Fibroblast of gingiva (primary cell): Measurements from ENCODE around the gene PRICKLE2.

Experiments
- DNase-seq: peaks from one replicate; pipeline ENCODE4 v3.0.0-alpha.2; 2011; ENCODE audit warnings: low read depth

PRICKLE2 gene

GRCh38 chr3:64220161-64220914 lies 4.9 kb downstream of the PRICKLE2 start:
- peak; percentile 43 for DNase-seq

DNA sequence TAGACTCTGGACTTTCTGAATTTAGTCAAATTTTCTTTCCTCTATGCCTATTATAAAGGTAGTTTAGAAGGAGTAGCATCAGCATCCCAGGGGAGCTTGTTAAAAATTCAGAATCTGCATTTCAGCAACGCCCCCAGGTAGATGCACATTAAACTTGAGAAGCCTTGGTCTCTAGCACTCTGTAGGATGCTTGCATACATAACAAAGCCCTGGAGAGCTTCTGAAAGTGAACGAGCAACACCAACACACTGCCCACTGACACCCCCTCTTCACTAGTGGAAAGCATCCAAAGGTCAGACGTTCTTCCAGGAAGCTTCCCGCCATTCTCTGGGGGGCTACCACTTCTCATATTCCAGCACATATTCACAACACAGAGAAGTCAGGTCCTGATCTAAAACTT lies 6.5 kb downstream of the PRICKLE2 start:
- no peak for DNase-seq

DNA sequence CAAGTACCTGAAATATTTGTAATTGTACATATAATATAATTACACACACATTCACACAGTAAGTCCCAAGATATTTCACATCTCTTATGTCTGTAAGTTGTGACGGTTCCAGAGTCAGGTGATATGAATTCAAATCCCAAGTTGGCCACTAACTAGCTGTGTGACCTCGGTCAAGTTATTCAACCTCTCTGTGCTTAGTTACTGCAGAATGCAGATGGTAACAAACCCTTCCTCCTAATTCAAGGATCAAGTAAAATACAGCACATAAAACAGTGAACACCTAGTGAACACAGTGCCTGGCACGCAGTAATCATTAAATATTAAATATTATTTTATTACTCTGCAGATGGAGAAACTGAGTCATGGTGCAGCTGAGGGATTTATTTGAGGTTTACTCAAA lies 6.9 kb downstream of the PRICKLE2 start:
- no peak for DNase-seq

DNA sequence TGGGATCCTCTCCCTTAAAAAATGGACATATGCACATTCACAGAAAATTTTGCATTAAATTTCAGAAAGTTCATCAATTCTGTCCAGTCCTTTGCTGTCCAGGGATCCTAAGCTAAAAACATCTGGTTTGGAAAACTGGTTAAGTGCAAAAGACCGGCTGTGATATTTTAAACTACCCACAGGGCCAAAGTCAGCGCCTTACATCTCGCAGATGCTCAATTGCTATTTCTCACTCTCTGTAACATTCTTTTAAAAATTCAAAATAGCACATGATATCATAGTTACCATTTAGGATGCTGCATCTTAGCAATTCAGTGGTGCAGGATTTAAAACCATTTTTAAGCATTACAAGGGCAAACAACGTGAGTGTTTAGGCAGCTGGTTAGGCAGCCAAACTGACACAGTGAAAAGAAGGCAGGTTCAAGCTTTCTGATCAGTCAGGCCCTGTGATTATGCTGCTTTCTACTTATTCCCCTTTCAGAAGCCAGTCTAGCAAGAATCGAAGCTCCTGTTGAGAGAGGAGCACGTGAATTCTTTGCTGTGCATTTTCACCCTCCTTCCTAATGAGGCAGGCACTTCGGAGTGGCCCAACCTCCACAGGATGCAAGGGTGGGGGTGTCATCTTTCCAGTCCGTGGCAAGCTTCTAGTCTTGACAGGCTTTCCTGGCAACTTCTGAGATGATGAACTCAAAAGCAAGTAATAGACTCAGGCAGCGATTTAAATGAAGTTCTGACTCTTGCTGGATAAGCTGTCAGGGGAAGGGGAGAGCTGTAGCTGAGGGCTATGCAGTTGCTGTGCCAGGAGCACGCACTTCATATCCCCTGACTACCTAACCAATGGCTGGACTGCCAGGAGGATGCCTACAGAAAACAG lies 8.8 kb downstream of the PRICKLE2 start:
- DNase-seq, result peak; percentile 22

DNA sequence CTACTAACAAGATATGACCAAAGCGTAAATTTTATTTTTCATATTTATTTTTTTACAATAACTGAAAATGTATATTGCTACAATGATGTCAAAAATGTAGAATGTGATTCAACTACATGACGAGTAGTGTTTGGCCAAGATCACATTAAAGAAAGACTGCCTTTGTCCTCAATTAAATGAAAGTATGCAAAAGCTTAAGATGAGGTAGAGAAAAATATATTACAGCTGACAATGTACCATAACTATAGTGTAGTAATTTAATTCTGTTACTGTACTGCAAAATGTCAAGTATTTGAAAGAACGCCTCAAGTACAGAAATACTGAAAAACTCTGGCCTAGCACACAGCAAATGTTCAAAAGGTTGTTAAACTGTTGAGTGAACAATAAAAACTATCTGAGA lies 9.7 kb downstream of the PRICKLE2 start:
- DNase-seq, result no peak

DNA sequence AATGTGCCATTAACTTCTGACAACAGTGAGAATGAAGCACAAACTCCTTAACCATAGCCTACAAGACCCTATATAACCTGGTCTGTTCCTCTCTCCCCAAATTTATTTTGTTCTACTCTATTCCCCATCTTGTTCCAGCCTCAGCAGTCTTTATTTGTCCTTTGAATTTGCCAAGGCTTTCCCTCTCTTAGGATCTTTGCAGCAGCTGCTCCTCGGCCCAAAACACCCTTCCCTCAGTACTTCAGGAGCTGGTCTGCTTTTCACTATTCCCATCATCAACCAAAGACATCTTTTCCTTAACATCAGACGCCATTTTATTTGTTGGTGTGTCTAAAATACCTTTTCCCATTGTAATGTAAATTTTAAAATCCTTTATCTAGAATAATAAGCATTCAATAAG lies 10.2 kb downstream of the PRICKLE2 start:
- no peak for DNase-seq

DNA sequence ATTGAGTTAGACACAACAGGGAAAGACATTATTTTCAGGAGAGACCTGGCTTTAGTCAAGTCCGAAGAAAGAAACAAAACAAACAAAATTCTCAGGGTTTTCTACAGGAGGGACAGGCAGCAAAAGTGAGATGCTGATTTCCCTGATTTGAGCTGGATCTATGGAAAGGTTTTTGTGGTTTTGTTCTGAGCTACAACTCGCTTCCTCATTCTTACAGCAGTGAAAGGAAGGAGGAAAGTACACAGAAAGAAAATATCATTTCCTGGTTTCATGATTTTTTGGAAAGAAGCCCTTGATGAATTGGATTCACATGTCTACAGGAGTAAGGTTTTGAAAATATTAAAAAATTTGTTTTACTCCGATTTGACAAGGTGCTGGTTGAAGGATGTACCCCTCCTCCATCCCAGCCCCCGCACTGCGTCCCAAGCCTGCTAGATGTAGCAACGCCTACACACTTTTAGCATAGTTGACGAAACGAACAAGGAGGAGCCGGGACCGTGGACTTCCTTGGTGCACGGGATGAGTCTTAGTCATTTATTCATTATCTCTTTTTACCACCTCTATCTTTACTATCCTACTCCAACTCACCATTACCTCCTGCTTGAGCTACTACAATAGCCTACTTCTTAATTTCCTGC lies 10.8 kb downstream of the PRICKLE2 start:
- DNase-seq, result peak; percentile 51

DNA sequence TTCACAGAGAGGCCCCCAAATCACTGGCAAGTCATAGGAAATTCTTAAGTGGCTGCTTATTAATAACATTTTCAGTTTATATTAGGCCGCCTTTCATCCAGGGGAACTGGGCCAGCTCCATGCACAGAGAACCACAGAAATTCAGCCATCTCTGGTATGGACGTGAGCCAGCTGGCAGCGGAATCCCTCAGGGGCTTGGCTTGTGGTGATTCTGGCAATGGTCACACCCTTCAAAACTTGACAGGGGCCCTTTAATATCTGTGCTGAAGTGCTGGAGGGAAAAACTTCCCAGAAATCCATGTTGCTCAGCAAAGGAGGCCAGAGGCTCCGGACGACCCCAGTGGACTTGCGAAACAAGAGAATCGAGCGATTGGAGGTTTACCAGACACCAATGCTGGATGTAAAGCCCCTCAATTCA lies 11.3 kb downstream of the PRICKLE2 start:
- peak; percentile 80 for DNase-seq

DNA sequence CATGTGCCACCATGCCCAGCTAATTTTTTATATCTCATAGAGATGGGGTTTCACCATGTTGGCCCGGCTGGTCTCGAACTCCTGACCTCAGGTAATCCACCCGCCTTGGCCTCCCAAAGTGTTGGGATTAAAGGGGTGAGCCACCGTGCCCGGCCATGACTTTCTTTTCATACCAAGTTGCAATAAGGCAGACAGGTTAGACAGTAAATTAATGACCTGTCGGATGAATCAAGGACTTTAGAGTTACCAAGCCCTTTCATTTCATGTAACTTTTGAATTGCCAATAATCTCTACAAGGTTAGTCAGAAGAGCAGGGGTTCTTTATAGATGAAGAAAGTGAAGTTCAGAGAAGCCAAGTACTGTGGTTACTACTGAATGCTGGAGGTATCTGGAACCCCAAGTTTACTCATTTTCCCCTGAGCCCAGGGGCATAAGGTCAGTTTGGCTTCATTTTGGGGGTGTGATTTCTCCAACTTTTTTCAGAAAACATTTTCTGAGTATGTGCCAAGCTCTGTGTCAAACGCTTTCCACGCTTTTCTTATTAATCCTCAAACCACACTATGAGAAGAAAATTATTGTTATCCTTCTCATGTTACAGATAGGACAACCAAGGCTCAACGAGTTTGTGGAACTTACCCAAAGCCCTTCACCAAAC lies 11.9 kb downstream of the PRICKLE2 start:
- no peak for DNase-seq

GRCh38 chr3:64209866-64210621 lies 15.2 kb downstream of the PRICKLE2 start:
- peak; percentile 80 for DNase-seq

- DNase-seq, result peak; percentile 51
Observed at GRCh38 chr3:64207289-64208080, 17.8 kb downstream of the PRICKLE2 start.

DNA sequence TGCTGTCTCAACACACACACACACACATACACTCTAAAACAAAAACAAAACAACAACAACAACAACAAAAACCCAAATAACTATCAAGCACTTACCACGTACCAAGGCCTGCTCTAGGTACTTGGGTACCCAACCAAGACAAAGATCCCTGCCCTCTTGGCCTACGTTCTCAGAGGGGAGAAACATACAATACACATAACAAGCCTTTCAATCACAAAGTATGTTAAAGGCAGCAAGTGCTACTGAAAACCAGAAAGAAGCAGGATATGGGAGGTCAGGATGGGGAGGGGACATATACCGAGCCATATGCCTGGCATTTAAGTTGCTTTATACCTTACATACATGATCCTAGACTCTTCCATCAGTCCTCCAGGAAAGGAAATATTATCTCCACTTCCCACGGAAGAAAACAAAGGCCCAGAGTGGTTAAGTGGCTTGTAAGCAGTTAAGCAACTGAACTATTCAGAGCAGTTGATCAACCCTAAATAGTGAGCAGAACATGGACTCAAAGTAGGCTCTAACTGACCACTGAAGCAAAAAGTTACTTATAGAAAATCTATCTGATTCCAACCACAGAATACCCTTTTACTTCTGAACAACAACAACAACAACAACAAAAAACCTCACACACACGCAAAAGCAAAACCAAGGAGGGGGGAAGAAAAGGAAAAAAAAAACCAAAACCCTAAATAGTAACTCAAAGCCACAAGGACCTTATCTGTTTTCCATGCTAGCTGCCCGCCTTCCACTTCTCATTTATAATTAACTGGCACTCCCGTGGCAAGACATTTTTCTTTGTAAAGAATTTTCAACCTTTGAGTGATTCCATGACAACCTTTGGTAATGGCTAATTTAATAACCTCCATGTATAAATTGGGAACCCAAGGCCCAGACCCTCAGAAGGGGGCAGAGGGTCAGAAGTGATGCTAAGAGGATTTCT lies 21.0 kb downstream of the PRICKLE2 start:
- DNase-seq, result no peak

DNA sequence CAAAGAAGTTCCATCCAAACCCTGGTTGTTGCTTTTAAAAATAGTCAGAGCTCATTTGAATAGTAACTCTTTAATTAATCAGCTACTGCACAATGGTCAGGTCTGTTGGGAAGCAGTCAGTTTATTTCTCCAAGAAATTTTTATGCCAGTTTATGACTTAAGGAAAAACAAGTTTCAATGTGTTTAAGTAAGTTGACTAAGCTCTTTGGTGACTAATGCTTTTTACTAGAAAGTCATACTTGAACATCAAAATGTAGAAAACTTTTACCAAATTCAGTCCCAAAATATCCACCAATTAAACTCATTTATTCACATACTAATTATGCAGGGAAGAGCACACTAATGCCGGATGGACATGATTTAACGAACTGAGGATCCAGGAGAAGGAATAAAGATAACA lies 22.1 kb downstream of the PRICKLE2 start:
- no peak for DNase-seq

DNA sequence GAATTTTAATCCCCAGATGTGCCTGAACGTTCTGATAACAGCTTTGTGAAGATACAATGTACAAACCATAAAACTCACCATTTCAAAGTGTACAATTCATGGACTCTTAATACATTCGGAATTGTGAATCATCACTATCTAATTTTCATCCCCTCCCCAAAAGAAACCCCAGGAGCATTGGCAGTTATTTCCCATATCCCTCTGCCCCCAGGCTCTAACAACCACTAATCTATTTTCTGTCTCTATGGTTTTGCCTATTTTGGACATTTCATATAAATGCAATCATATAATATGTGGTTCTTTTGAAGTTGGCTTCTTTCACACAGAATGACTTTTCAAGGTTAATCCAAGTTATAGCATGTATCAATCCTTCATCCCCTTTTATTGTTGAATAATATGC lies 25.3 kb downstream of the PRICKLE2 start:
- DNase-seq, result no peak

DNA sequence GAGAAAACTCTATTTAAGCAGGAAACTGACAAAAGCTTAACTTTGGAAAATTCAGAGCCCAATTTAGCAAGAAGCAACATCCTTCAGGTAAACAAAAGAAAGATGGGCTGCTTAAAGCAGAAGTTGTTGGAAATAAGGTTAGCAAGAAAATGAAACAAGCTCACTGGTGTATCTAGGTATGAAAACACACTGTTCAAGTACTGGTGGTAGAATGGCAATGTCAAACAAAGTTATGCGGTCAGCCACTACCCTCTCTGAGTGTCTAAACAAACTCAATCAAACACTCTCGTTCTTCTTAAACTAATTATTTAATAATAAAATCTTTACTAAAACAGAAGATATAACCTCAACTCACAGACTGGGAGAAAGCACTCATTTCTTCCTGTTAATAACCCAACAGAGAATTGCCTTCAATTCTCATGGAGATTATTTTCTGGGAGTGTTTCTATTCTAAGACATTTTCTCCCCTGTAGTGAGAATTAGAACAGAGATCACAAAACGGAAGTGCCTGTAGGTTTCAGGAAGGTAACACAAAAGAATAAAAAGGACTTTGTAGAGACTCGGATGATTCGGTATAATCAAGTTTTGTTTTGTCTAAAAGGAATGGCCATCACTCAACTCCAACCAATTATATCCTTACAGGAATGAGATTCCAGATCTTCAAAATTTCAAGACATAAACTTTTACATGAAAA lies 28.9 kb downstream of the PRICKLE2 start:
- DNase-seq, result no peak

DNA sequence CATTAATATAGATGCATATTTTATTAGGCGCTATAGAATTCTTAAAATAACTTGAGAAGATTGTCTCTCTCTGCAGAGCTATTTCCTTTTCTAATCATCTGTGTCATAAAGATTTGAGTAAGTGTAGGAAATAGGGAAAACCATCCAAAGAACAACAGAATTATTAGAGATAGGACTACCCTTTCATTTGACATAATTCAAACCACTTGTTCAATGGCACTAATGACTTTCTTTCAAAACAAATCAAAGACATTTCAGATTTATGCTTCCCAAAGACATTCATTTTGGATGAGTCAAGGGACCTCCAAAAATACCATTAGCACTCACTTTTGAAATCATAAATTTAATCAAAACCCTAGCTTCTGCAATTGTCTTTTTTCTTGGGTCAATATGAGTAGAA lies 29.5 kb downstream of the PRICKLE2 start:
- no peak for DNase-seq

DNA sequence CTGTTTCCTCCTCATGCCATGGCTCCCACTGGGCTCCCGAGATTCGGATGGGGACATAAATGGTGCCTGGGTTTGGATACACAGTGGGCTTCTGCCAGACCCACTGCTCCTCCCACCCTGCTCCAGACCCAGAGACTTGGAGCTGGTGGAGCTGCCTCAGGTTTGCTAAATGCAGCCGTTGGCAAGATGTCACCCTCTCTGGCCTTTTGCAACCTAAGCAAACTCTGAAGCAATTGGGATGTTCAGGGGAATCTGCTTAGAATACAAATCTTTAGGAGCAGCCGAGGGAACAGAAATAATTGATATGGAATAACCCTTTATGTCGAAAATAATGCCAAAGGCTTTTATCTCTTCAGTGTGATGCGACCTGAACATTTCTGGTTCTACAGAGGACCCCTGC lies 33.4 kb downstream of the PRICKLE2 start:
- no peak for DNase-seq

DNA sequence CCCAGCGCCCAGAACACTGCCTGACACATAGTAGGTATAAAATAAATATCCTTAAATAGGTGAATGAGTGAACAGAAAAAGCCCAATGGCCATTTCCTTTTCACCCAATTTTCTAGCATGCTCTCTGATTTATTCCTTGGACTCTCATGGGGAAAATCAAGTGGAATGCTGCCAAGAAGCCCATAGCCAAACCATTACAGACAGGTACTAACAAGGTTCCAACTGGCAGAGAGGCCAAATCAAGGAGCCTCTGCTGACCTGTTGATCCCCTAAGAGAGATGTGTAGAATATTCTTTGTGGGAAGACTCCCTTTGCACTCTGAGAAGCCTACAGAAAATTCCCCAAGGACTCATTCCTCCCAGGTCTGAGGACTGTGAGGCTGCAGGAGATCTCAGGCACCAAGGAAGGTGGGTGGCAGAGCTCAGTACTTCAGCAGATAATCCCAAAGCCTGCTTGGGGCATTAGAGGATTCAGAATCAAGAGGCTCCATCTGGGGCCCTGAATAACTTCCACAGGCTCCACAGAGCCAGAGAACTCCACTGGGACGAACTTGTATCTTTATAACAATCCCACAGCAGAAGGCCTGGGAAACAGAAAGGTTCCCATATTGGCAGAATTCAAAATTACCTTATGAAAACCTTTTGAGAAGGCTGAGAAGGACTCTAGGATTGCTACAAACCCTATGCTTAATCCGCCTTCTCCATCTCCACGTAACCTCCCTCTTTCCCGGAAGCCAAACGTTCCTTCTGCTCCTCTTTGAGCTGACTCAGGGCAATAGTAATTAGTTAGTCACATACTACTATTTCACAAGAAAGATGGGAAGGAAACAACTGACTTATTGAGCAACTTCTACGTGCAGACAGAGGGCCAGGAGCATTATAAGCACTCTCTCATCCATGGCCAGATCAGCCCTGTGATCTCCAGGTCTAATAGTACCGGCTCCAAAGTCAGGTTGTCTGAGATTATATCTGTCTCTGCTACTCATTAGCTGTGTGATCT lies 34.5 kb downstream of the PRICKLE2 start:
- DNase-seq, result peak; percentile 86
